K562 treated with DMSO at 1 percent for 12 hours (cell line): ENCODE measurements around the gene C9orf50. TPM values are rescaled to one million over a fixed set of nuclear protein-coding genes. Genes with fewer than 3 reads are reported as not detected.

ENCODE experiments used
- total RNA-seq: library from RNA; unstranded; fragments of 300-600 nt; gene quantifications from 2 replicates; pipeline ENCODE4 v1.2.3, GENCODE V29; 2022; ENCODE audit not compliant: insufficient read depth

The C9orf50 gene, protein sequence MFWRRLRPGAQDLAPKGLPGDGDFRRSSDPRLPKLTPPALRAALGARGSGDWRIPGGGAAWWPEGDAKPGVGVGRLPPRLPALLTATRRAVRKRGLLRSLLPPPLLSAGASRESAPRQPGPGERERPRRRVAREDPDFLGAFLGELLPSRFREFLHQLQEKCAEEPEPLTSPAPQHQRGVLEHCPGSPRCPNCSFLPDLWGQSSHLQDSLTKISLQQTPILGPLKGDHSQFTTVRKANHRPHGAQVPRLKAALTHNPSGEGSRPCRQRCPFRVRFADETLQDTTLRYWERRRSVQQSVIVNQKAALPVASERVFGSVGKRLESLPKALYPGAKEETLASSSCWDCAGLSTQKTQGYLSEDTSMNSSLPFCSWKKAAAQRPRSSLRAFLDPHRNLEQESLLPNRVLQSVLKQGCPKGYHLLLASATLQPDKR
- not detected in 2 replicates for total RNA-seq

GRCh38 chr9:129620669-129621295 lies at the start of gene C9orf50:
Gene C9orf50 (minus strand): TSS chr9:129621101. CDS start chr9:129620574, 527 bp downstream.

GRCh38 chr9:129665389-129665775 lies 44.5 kb upstream of the C9orf50 start, which contains the start of gene PRRX2:
Gene PRRX2 (plus strand): TSS chr9:129665647. CDS start chr9:129665868, 221 bp downstream.

GRCh38 chr9:129641750-129642585 lies 21.1 kb upstream of the C9orf50 start, which contains the start of gene ASB6:
Gene ASB6 (minus strand): TSS chr9:129642151. CDS start chr9:129641999, 152 bp downstream.

GRCh38 chr9:129626079-129626624 lies 5.3 kb upstream of the C9orf50 start, which contains the start of gene NTMT1:
Gene NTMT1 (plus strand): TSS chr9:129626163. CDS start chr9:129632704, 6,541 bp downstream.

Other genes starting within 250 kb of the C9orf50 start
- 46.4 and 68.1 TPM in 2 replicates for gene NTMT1, start 5.1 kb upstream of the C9orf50 start, total RNA-seq
- 12.1 and 20.1 TPM in 2 replicates for gene ASB6, start 21.1 kb upstream of the C9orf50 start, total RNA-seq
- gene PRRX2, start 44.5 kb upstream of the C9orf50 start, total RNA-seq, result not detected in 2 replicates
- not detected in 2 replicates for gene PTGES, start 131.9 kb upstream of the C9orf50 start, total RNA-seq
- 30.2 and 57.4 TPM in 2 replicates for gene TOR1B, start 182.1 kb upstream of the C9orf50 start, total RNA-seq
- 49.2 and 82.9 TPM in 2 replicates for gene TOR1A, start 203.0 kb upstream of the C9orf50 start, total RNA-seq
- gene C9orf78, start 214.2 kb upstream of the C9orf50 start, total RNA-seq, result 73.8 and 100 TPM in 2 replicates
- 75.4 and 117 TPM in 2 replicates for gene USP20, start 214.4 kb upstream of the C9orf50 start, total RNA-seq